Mucosa of stomach (tissue), 1 donor: ENCODE results near the gene LRMDA.

Experiments used
- H3K27me3 ChIP-seq: one replicate; pipeline ENCODE4 v1.7.0; 2013; ENCODE audit warnings: mild to moderate bottlenecking, low read length; ENCODE audit not compliant: control insufficient read depth, insufficient read depth
- H3K36me3 ChIP-seq: one replicate; pipeline ENCODE4 v1.7.0; 2013; ENCODE audit warnings: low read length; ENCODE audit not compliant: control insufficient read depth, insufficient read depth
- H3K4me1 ChIP-seq: one replicate; pipeline ENCODE4 v1.7.0; 2013; ENCODE audit warnings: mild to moderate bottlenecking, low read length; ENCODE audit not compliant: control insufficient read depth, insufficient read depth
- H3K4me3 ChIP-seq: one replicate; pipeline ENCODE4 v1.7.0; 2013; ENCODE audit warnings: low read length
- H3K9ac ChIP-seq: one replicate; pipeline ENCODE4 v1.7.0; 2013; ENCODE audit warnings: mild to moderate bottlenecking, low read length, moderate library complexity
- H3K9me3 ChIP-seq: one replicate; pipeline ENCODE4 v1.7.0; 2013; ENCODE audit warnings: mild to moderate bottlenecking, low read length, moderate library complexity; ENCODE audit not compliant: control insufficient read depth
- donor health status: Pancreatic carcinoma.

Gene LRMDA

GRCh38 chr10:75877877-75878276 is 446.5 kb downstream of the LRMDA start:
- Histone ChIP-seq H3K36me3 (no peaks in the 10 kb centered on the region), H3K9me3 (no peaks in the 10 kb centered on the region), H3K4me1 (no peaks in the 10 kb centered on the region), H3K4me3 (no peak overlapping the region), H3K9ac (no peak overlapping the region), H3K27me3 (no peaks in the 10 kb centered on the region)

GRCh38 chr10:75878586-75878985 is 447.2 kb downstream of the LRMDA start:
- no peaks in the 10 kb centered on the region for H3K4me1 ChIP-seq
- no peaks in the 10 kb centered on the region for H3K9me3 ChIP-seq
- H3K36me3 ChIP-seq: no peaks in the 10 kb centered on the region
- no peak overlapping the region for H3K9ac ChIP-seq
- H3K27me3 ChIP-seq: no peaks in the 10 kb centered on the region
- H3K4me3 ChIP-seq: no peak overlapping the region

GRCh38 chr10:75880031-75880775 is 448.8 kb downstream of the LRMDA start:
- Histone ChIP-seq H3K4me3 (no peak overlapping the region), H3K9me3 (no peaks in the 10 kb centered on the region), H3K9ac (no peak overlapping the region), H3K36me3 (no peaks in the 10 kb centered on the region), H3K4me1 (no peaks in the 10 kb centered on the region), H3K27me3 (no peaks in the 10 kb centered on the region)

DNA sequence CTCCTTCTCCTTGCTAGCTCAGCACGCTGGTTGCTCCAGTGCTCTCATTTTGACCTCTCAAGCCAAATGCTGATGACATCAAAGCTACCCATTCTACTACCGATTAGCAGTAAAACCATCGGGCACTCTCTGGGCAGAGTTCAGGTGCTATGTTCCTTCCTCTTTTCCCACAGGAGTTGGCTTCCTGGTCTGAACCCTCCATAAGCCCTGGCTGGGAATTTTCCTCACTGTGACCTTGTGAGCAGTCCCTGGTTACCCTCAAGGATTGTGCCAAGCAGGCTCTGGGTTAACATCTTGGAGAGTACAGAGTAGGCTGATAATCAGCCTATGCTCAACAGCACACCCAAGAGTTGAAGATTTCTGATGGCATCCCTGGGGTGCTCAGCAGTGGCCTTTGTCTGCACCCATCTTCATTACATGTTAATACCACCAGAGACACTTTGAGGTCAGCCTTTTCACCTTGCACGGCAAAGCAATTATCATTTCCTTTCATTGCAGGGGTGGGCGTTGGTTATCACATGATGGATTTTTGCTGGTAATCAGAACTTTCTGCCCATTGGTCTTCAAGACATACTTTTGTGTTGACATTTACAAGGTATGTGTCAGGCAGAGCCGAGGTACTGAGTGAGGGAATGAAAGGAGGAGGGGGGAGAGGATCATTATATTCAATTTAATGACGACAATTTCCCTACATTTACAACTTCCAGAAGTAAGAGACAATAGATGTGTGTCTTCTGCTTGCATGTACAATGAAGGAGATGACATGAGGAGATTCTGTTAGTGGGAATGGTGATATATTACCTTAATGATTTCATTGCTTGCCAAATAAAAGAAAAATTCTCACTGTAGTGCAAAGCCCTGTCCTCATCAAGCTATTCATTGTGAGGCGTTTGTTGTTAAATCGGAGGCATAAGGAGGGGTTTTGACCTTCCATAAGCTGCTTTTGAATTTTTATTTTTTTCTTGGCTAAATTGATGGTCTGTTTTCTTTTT is 452.0 kb downstream of the LRMDA start:
- H3K9ac ChIP-seq: no peak overlapping the region
- H3K36me3 ChIP-seq: no peaks in the 10 kb centered on the region
- no peaks in the 10 kb centered on the region for H3K9me3 ChIP-seq
- H3K4me1 ChIP-seq: no peaks in the 10 kb centered on the region
- H3K27me3 ChIP-seq: no peaks in the 10 kb centered on the region
- H3K4me3 ChIP-seq: no peak overlapping the region

- Histone ChIP-seq H3K36me3 (no peaks in the 10 kb centered on the region), H3K9ac (no peak overlapping the region), H3K27me3 (no peaks in the 10 kb centered on the region), H3K4me3 (no peak overlapping the region), H3K4me1 (no peaks in the 10 kb centered on the region), H3K9me3 (no peaks in the 10 kb centered on the region)
These were observed 453.4 kb downstream of the LRMDA start for GRCh38 chr10:75884808-75885207.

GRCh38 chr10:75887369-75887768 is 455.9 kb downstream of the LRMDA start:
- Histone ChIP-seq H3K4me3 (no peak overlapping the region), H3K27me3 (no peaks in the 10 kb centered on the region), H3K9me3 (no peaks in the 10 kb centered on the region), H3K9ac (no peak overlapping the region), H3K4me1 (no peaks in the 10 kb centered on the region), H3K36me3 (no peaks in the 10 kb centered on the region)

- no peak overlapping the region for H3K4me3 ChIP-seq
- H3K27me3 ChIP-seq: no peaks in the 10 kb centered on the region
- no peaks in the 10 kb centered on the region for H3K36me3 ChIP-seq
- no peaks in the 10 kb centered on the region for H3K9me3 ChIP-seq
- no peak overlapping the region for H3K9ac ChIP-seq
- H3K4me1 ChIP-seq: no peaks in the 10 kb centered on the region
These were observed 456.7 kb downstream of the LRMDA start for GRCh38 chr10:75887992-75888680.

GRCh38 chr10:75889051-75889450 is 457.6 kb downstream of the LRMDA start:
- H3K9ac ChIP-seq: no peak overlapping the region
- no peaks in the 10 kb centered on the region for H3K36me3 ChIP-seq
- H3K27me3 ChIP-seq: no peaks in the 10 kb centered on the region
- H3K9me3 ChIP-seq: no peaks in the 10 kb centered on the region
- H3K4me3 ChIP-seq: no peak overlapping the region
- no peaks in the 10 kb centered on the region for H3K4me1 ChIP-seq

- Histone ChIP-seq H3K36me3 (no peaks in the 10 kb centered on the region), H3K9ac (no peak overlapping the region), H3K9me3 (no peaks in the 10 kb centered on the region), H3K4me3 (no peak overlapping the region), H3K27me3 (no peaks in the 10 kb centered on the region), H3K4me1 (no peaks in the 10 kb centered on the region)
These were observed 463.3 kb downstream of the LRMDA start for GRCh38 chr10:75894761-75895160.

GRCh38 chr10:75895259-75895658 is 463.8 kb downstream of the LRMDA start:
- no peaks in the 10 kb centered on the region for H3K27me3 ChIP-seq
- no peak overlapping the region for H3K4me3 ChIP-seq
- no peaks in the 10 kb centered on the region for H3K4me1 ChIP-seq

GRCh38 chr10:75899816-75900390 is 468.5 kb downstream of the LRMDA start:
- H3K4me1 ChIP-seq: no peaks in the 10 kb centered on the region
- no peaks in the 10 kb centered on the region for H3K9me3 ChIP-seq
- no peaks in the 10 kb centered on the region for H3K27me3 ChIP-seq
- H3K4me3 ChIP-seq: no peak overlapping the region
- H3K36me3 ChIP-seq: no peaks in the 10 kb centered on the region
- H3K9ac ChIP-seq: no peak overlapping the region

More at GRCh38 chr10:75895259-75895658, 463.8 kb downstream of the LRMDA start:
- Histone ChIP-seq H3K9ac (no peak overlapping the region), H3K36me3 (no peaks in the 10 kb centered on the region), H3K9me3 (no peaks in the 10 kb centered on the region)
